ENCODE results near the gene SUSD6.
"Not testable (repeated sequence)": the region's sequence is repeated elsewhere in the genome, so short reads cannot be mapped to it uniquely, and the experiment has no call there.

SUSD6 gene

GRCh38 chr14:69619012-69619411 lies 7.6 kb downstream of the SUSD6 start:
- in situ Hi-C loops (cut with HindIII; ENCODE audit: low sequenced_read_pairs), result no loop called here

GRCh38 chr14:69620211-69620611 lies 8.8 kb downstream of the SUSD6 start:
- in situ Hi-C loops (cut with HindIII; ENCODE audit: low sequenced_read_pairs), result no loop called here

GRCh38 chr14:69620981-69621380 lies 9.6 kb downstream of the SUSD6 start:
- in situ Hi-C loops (cut with HindIII; ENCODE audit: low sequenced_read_pairs), result no loop called here

GRCh38 chr14:69624136-69624535 lies 12.7 kb downstream of the SUSD6 start:
- in situ Hi-C loops (cut with HindIII; ENCODE audit: low sequenced_read_pairs), result no loop called here

GRCh38 chr14:69625299-69626131 lies 14.1 kb downstream of the SUSD6 start:
- in situ Hi-C loops (cut with HindIII; ENCODE audit: low sequenced_read_pairs), result no loop called here

GRCh38 chr14:69626132-69626500 lies 14.7 kb downstream of the SUSD6 start:
- in situ Hi-C loops (cut with HindIII; ENCODE audit: low sequenced_read_pairs), result no loop called here

- in situ Hi-C loops (cut with HindIII; ENCODE audit: low sequenced_read_pairs), result no loop called here
Observed at GRCh38 chr14:69629225-69630127, 18.1 kb downstream of the SUSD6 start.

GRCh38 chr14:69630360-69630759 lies 19.0 kb downstream of the SUSD6 start:
- in situ Hi-C loops (cut with HindIII; ENCODE audit: low sequenced_read_pairs), result no loop called here

- in situ Hi-C loops (cut with HindIII; ENCODE audit: low sequenced_read_pairs), result no loop called here
Observed at GRCh38 chr14:69631509-69631908, 20.1 kb downstream of the SUSD6 start.

GRCh38 chr14:69632164-69632563 lies 20.8 kb downstream of the SUSD6 start:
- in situ Hi-C loops (cut with HindIII; ENCODE audit: low sequenced_read_pairs), result no loop called here

GRCh38 chr14:69632593-69633151 lies 21.3 kb downstream of the SUSD6 start:
- in situ Hi-C loops (cut with HindIII; ENCODE audit: low sequenced_read_pairs), result no loop called here

- in situ Hi-C loops (cut with HindIII; ENCODE audit: low sequenced_read_pairs), result no loop called here
Observed at GRCh38 chr14:69633238-69633637, 21.8 kb downstream of the SUSD6 start.

GRCh38 chr14:69635981-69636639 lies 24.7 kb downstream of the SUSD6 start:
- in situ Hi-C loops (cut with HindIII; ENCODE audit: low sequenced_read_pairs), result no loop called here

GRCh38 chr14:69636718-69637480 lies 25.5 kb downstream of the SUSD6 start:
- in situ Hi-C loops (cut with HindIII; ENCODE audit: low sequenced_read_pairs), result no loop called here

- in situ Hi-C loops (cut with HindIII; ENCODE audit: low sequenced_read_pairs), result no loop called here
Observed at GRCh38 chr14:69637503-69638031, 26.2 kb downstream of the SUSD6 start.

- in situ Hi-C loops (cut with HindIII; ENCODE audit: low sequenced_read_pairs), result no loop called here
Observed at GRCh38 chr14:69640931-69641330, 29.5 kb downstream of the SUSD6 start.

- in situ Hi-C loops (cut with HindIII; ENCODE audit: low sequenced_read_pairs), result not testable (repeated sequence)
Observed at GRCh38 chr14:69642212-69642793, 30.9 kb downstream of the SUSD6 start.

GRCh38 chr14:69643430-69644200 lies 32.2 kb downstream of the SUSD6 start:
- in situ Hi-C loops (cut with HindIII; ENCODE audit: low sequenced_read_pairs), result no loop called here

- in situ Hi-C loops (cut with HindIII; ENCODE audit: low sequenced_read_pairs), result loop anchor here (5.0 kb wide), 1 partner anchor 63 kb away; no protein-coding TSS in a partner anchor
Observed at GRCh38 chr14:69644814-69645213, 33.4 kb downstream of the SUSD6 start.
